GM12872 (cell line): Measurements from ENCODE around the gene MET.

Source experiments
- TF ChIP-seq, protein P1 (sequence below): IDR thresholded peaks from 3 replicates; pipeline ENCODE4 v1.5.1; 2011; ENCODE audit warnings: low read depth, mild to moderate bottlenecking, low read length, moderate library complexity; ENCODE audit not compliant: insufficient read depth

MET gene

DNA sequence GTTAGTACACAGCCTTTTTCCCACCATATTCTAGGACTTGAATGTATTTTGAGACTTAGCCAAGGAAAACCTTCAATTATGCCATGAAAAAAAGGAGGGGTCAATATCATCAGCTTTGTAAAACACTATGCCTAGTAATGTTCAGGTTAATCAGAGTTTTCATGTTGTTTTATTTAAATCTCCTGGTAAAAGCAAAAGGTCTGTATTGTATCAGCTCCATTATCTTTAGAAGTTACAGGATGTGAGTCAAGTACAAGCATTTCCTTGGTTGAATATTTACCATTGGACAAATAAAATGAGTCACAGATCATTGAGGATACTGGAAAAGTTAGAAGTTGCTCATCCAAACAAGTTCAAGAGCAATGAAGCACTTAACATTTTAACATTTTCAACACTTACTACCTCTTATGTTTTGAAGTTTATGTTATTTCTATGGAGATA lies 100.4 kb downstream of the MET start:
- TF ChIP-seq, protein P1, sequence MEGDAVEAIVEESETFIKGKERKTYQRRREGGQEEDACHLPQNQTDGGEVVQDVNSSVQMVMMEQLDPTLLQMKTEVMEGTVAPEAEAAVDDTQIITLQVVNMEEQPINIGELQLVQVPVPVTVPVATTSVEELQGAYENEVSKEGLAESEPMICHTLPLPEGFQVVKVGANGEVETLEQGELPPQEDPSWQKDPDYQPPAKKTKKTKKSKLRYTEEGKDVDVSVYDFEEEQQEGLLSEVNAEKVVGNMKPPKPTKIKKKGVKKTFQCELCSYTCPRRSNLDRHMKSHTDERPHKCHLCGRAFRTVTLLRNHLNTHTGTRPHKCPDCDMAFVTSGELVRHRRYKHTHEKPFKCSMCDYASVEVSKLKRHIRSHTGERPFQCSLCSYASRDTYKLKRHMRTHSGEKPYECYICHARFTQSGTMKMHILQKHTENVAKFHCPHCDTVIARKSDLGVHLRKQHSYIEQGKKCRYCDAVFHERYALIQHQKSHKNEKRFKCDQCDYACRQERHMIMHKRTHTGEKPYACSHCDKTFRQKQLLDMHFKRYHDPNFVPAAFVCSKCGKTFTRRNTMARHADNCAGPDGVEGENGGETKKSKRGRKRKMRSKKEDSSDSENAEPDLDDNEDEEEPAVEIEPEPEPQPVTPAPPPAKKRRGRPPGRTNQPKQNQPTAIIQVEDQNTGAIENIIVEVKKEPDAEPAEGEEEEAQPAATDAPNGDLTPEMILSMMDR: no peak

DNA sequence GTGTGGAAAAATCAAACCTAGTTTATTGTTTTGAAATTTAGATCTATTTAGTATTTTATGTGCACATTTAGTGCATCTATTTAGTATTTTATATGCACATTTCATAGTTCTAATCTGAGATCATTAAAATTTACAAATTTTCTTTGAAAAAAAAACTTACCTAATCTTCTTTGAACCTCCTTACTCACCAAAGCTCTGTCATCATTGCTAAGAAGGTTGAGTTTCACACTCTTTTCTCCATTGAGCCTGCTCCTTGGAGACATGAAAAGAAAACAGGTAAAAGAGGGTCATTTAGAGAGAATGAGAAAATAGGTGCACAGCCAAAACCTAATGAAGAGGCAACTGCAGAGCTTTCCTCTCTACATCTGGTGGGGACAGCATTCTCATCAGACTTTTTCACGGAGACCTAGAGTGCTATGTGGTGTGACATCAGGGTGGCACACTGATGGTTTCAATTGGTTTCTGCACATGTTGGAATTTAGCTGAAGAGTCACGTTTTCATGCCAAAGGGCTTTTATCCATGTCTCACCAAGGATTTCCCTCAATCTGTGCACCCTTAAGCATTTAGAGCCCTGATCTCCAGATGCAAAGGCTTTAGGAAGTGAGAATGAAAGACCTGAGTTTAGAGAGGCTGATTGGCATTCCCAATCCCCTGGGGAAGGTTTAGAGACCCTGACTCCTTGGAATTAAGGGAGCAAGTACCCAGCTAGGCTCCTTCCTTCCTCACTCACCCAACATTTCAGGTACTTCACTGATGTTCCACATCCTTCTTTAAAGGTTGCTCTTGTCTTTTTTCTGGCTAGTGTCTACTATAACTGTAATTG lies 101.1 kb downstream of the MET start:
- TF ChIP-seq, protein P1: no peak

DNA sequence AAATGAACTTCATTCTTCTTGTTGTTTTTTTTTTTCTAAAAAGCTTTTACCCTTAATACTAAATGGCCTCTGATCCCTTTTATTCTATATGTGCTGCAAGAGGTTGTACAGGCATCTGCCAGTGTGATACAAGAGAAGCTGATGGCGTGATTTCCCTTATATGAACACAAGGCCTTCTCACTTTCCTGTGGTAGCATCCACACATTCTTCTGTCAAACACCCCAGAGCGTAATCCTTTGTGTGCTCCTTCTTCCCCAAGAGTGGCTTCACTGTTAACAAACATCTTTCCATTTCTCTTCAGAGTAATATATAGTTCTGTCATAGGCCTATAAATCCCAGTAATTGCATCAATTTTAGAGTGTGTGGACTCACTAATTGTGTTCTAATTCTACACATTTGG lies 104.0 kb downstream of the MET start:
- TF ChIP-seq, protein P1: no peak

DNA sequence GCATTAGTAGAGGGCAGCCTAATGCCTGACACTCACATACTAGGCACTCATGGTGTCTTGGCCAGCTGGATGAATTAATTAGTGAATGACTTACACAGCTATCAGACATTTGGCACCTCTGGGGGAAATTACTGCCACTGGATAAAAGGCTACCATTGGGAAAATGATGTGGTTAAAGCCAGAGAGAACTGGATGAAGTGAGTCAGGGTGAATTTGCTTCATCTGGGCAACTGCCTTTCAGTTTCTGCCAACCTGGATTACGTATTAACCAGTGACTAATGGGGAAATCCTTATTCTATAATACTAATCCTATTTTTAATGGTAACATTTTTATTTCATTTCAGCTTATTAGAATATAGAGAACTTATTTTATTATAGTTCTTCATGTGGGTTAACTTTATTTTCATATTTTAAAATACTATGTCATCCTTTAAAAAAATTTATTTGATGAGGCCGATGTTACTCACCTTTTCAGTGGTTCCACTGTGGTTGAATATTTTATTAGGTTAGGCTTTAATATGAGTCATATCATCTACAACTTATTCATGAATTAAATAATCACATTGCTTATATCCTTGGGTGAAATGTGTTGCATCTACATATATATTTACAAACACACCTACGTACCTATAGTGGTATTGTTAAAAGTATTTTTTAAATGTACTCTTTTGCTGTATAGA lies 104.8 kb downstream of the MET start:
- TF ChIP-seq, protein P1: no peak

DNA sequence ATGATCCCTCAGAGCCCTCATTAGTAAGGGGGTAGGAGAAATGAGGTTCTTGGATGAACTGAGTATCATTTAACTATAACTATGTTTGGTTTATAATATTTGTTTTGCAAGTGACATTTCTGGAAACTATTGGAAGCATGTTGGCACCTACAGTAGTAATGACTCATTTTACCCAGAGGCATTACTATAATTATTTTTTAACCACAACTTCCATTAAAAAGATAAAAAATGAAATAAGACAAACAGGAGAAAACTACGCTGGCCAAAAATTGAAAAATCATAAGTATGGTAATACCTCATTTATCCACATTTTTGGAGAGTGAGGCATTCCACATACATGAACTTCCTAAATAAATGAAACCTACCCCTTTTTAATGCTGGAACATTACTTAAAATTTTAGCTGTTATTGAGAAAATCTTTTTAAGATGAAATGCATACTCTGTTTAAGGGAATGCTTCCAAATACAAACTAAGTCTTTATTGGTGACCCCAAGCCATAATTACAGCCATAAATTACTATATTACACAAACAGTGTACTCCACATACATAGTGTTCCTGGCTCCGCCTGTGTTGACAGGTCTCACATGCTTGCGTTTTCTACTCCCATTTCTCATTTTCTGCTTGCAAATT lies 105.8 kb downstream of the MET start:
- TF ChIP-seq, protein P1: no peak

DNA sequence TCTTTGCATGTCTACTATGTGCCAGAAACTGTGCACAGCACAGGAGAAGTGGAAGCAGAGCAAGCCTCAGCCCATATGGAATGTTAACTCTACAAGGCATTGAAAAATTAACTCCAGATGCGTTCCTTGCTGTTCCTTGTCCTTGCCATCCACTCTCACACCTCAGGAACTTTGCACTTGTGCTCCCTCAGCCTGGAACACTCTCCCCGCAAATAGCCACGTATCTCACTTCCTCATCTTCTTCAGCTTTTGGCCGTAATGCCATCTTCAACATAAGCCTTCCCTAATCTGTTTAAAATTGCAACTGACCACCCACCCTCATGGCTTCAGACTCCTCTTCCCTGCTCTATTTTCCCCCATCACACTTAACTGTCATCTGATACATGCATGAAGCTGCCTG lies 107.2 kb downstream of the MET start:
- TF ChIP-seq, protein P1: no peak

DNA sequence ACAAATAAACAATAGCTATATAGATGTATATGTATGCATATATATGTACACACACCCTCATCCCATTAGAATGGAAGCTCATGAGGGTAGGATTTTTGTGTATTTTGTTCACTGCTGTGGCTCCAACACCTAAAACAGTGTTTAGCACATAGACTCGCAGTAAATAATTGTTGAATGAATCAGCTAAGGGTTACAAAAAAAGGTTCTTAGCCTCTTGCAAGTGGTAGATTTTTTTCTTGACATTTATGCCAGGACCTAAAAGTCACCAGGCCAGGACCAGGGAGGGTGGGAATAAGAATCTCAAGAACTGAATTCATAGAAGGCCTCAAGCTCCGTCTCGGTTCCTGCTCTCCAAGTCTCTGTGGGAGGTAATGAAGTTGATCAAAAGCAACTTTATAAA lies 107.9 kb downstream of the MET start:
- TF ChIP-seq, protein P1: no peak
